H1 (cell line): ENCODE data around the gene HRH1. TPM values are rescaled to one million over a fixed set of nuclear protein-coding genes. Genes with fewer than 3 reads are reported as not detected.
A peak's percentile ranks its signal among the peaks of the same experiment; 100 is the strongest.

ENCODE experiments used
- CTCF ChIA-PET: fragments of 300-600 bp; sonication (Branson Sonifier 250); formaldehyde crosslinking; loops from one replicate; lab custom pipeline; 2021; ENCODE audit not compliant: partially characterized antibody; lab: Charles Lee
- POLR2A ChIA-PET: fragments of 300-600 bp; sonication (Branson Sonifier 250); formaldehyde crosslinking; loops from one replicate; lab custom pipeline; 2021; ENCODE audit warnings: inconsistent platforms; ENCODE audit not compliant: partially characterized antibody; lab: Charles Lee
- DNase-seq, 2 experiments: peaks; one replicate each; pipeline versions ENCODE4 v3.0.0 to v3.0.0-alpha.2; 2010 to 2022; ENCODE audit warnings: low spot score in 2 of 2, low read depth in 1 of 2, mixed read lengths in 1 of 2
- FAIRE-seq: peaks from 2 replicates; lab custom pipeline; 2011; peaks lifted over from hg19 to GRCh38; lab: Jason Lieb, UNC
- H2AFZ ChIP-seq: 2 replicates; pipeline ENCODE4 v1.8.1; 2012; ENCODE audit warnings: low read length, inconsistent platforms
- H2AK5ac ChIP-seq: 2 replicates; pipeline ENCODE4 v1.6.1; 2013; ENCODE audit warnings: low read depth, low read length
- H2BK120ac ChIP-seq: replicated peaks from 2 replicates; pipeline ENCODE3; 2013; ENCODE audit warnings: low read depth, low read length, inconsistent platforms
- H2BK12ac ChIP-seq: 2 replicates; pipeline ENCODE4 v1.6.1; 2013; ENCODE audit warnings: low read depth, low read length
- H2BK15ac ChIP-seq: 2 replicates; pipeline ENCODE4 v1.6.1; 2013; ENCODE audit warnings: low read length
- H2BK20ac ChIP-seq: 2 replicates; pipeline ENCODE4 v1.6.1; 2013; ENCODE audit warnings: low read length
- H2BK5ac ChIP-seq: 2 replicates; pipeline ENCODE4 v1.6.1; 2013; ENCODE audit warnings: low read depth, low read length
- H3K14ac ChIP-seq: 2 replicates; pipeline ENCODE4 v1.6.1; 2013; ENCODE audit warnings: inconsistent platforms; ENCODE audit not compliant: insufficient read length
- H3K18ac ChIP-seq: 2 replicates; pipeline ENCODE4 v1.6.1; 2013; ENCODE audit warnings: low read length; ENCODE audit errors: extremely low read depth
- H3K23ac ChIP-seq: 2 replicates; pipeline ENCODE4 v1.6.1; 2013; ENCODE audit warnings: inconsistent platforms; ENCODE audit not compliant: insufficient read length
- H3K23me2 ChIP-seq: 2 replicates; pipeline ENCODE4 v1.6.1; 2013; ENCODE audit warnings: low read depth, low read length
- H3K27ac ChIP-seq: 2 replicates; pipeline ENCODE4 v1.6.1; 2011; ENCODE audit warnings: low read depth, low read length, inconsistent platforms
- H3K27me3 ChIP-seq, 4 experiments: replicated peaks in 1 of 4; 1 replicate in 1 of 4; 2 replicates in 3 of 4; pipeline versions ENCODE4 v1.6.1 to v1.8.1; 2011 to 2013; ENCODE audit warnings: low read length in 3 of 4, mild to moderate bottlenecking in 3 of 4, inconsistent platforms in 2 of 4, mixed read lengths in 2 of 4, moderate library complexity in 1 of 4; ENCODE audit not compliant: control insufficient read depth in 3 of 4, insufficient read depth in 3 of 4; ENCODE audit errors: extremely low read depth in 1 of 4
- H3K36me3 ChIP-seq, 4 experiments: 2 replicates each; pipeline versions ENCODE4 v1.6.1 to v1.8.1; 2011 to 2013; ENCODE audit warnings: mild to moderate bottlenecking in 4 of 4, low read length in 3 of 4, moderate library complexity in 2 of 4, control low read depth in 1 of 4, inconsistent platforms in 1 of 4; ENCODE audit not compliant: insufficient read depth in 4 of 4, control insufficient read depth in 2 of 4
- H3K4ac ChIP-seq: replicated peaks from 2 replicates; pipeline ENCODE3; 2013; ENCODE audit warnings: low read length, low read depth, mixed read lengths, inconsistent platforms; ENCODE audit not compliant: insufficient read length
- H3K4me1 ChIP-seq, 4 experiments: replicated peaks in 1 of 4; 1 replicate in 1 of 4; 2 replicates in 3 of 4; pipeline versions ENCODE4 v1.6.1 to v1.8.1; 2011 to 2013; ENCODE audit warnings: low read length in 3 of 4, inconsistent platforms in 2 of 4, mixed read lengths in 1 of 4; ENCODE audit not compliant: insufficient read depth in 4 of 4, control insufficient read depth in 3 of 4
- H3K4me2 ChIP-seq, 2 experiments: 2 replicates each; pipeline versions ENCODE4 v1.6.1 to v1.8.1; 2011 to 2013; ENCODE audit warnings: low read depth in 2 of 2, low read length in 2 of 2, control low read depth in 1 of 2, inconsistent platforms in 1 of 2, mild to moderate bottlenecking in 1 of 2; ENCODE audit not compliant: insufficient read depth in 1 of 2
- H3K4me3 ChIP-seq, 4 experiments: fragments of 200-600, 300-600 bp in 1 of 4; sonication (generic), shearing (Covaris generic), sonication (Bioruptor Twin) in 1 of 4; 2 replicates each; pipeline versions ENCODE4 v1.5.1 to v1.8.1; 2011 to 2016; ENCODE audit warnings: low read length in 4 of 4, low read depth in 3 of 4, control low read depth in 2 of 4, inconsistent platforms in 2 of 4, mild to moderate bottlenecking in 2 of 4, mixed read lengths in 1 of 4, moderate library complexity in 1 of 4; ENCODE audit not compliant: insufficient read depth in 2 of 4; ENCODE audit errors: extremely low read depth in 1 of 4
- H3K56ac ChIP-seq: replicated peaks from 2 replicates; pipeline ENCODE3; 2013; ENCODE audit warnings: low read depth, mild to moderate bottlenecking, mixed read lengths, low read length, inconsistent platforms; ENCODE audit not compliant: insufficient read length
- H3K79me1 ChIP-seq: 2 replicates; pipeline ENCODE4 v1.6.1; 2013; ENCODE audit warnings: low read depth, low read length, control low read depth
- H3K79me2 ChIP-seq, 2 experiments: 2 replicates each; pipeline versions ENCODE4 v1.6.1 to v1.8.1; 2012 to 2013; ENCODE audit warnings: low read length in 2 of 2, mild to moderate bottlenecking in 2 of 2, inconsistent platforms in 1 of 2; ENCODE audit not compliant: insufficient read depth in 2 of 2, control insufficient read depth in 1 of 2
- H3K9ac ChIP-seq, 4 experiments: replicated peaks in 1 of 4; 1 replicate in 1 of 4; 2 replicates in 3 of 4; pipeline versions ENCODE4 v1.6.1 to v1.8.1; 2011 to 2013; ENCODE audit warnings: low read depth in 3 of 4, low read length in 3 of 4, control low read depth in 2 of 4, mild to moderate bottlenecking in 2 of 4, moderate library complexity in 2 of 4, inconsistent platforms in 1 of 4; ENCODE audit errors: extremely low read depth in 1 of 4
- H3K9me3 ChIP-seq, 2 experiments: 2 replicates each; pipeline versions ENCODE4 v1.6.1 to v1.8.1; 2012 to 2013; ENCODE audit warnings: mild to moderate bottlenecking in 2 of 2, moderate library complexity in 2 of 2, control low read depth in 1 of 2, inconsistent platforms in 1 of 2, low read depth in 1 of 2, low read length in 1 of 2, mixed read lengths in 1 of 2; ENCODE audit not compliant: insufficient read depth in 2 of 2
- H4K20me1 ChIP-seq, 2 experiments: replicated peaks in 1 of 2; 2 replicates each; pipeline versions ENCODE3 to v1.8.1; 2011 to 2013; ENCODE audit warnings: inconsistent platforms in 2 of 2, low read length in 2 of 2, mild to moderate bottlenecking in 1 of 2; ENCODE audit not compliant: insufficient read depth in 2 of 2, control insufficient read depth in 1 of 2
- H4K5ac ChIP-seq: 2 replicates; pipeline ENCODE4 v1.6.1; 2013; ENCODE audit warnings: low read length, low read depth, mixed read lengths, inconsistent platforms; ENCODE audit not compliant: insufficient read length
- H4K8ac ChIP-seq: 2 replicates; pipeline ENCODE4 v1.8.0; 2013; ENCODE audit warnings: mild to moderate bottlenecking, moderate library complexity, low read length, inconsistent platforms; ENCODE audit not compliant: insufficient read depth; ENCODE audit errors: extremely low read depth
- H4K91ac ChIP-seq: replicated peaks from 2 replicates; pipeline ENCODE3; 2013; ENCODE audit warnings: low read length, mixed read lengths, inconsistent platforms; ENCODE audit not compliant: insufficient read length
- BCL11A ChIP-seq, 2 experiments: IDR thresholded peaks; one replicate each; pipeline ENCODE4 v1.6.1; 2011; ENCODE audit warnings: low read depth in 2 of 2, low read length in 2 of 2, mild to moderate bottlenecking in 2 of 2
- JUND ChIP-seq: IDR thresholded peaks from 2 replicates; pipeline ENCODE4 v1.6.1; 2011; ENCODE audit warnings: mild to moderate bottlenecking, improper control_type of control experiment, low read length
- PHF8 ChIP-seq: fragments of 200-600 bp; sonication (generic); conservative IDR thresholded peaks from 2 replicates; pipeline ENCODE4 v1.7.1; 2012; ENCODE audit warnings: low read depth, mild to moderate bottlenecking, inconsistent platforms, low read length, moderate library complexity
- POU5F1 ChIP-seq: IDR thresholded peaks from 2 replicates; pipeline ENCODE4 v1.6.1; 2011; ENCODE audit warnings: low read depth, mild to moderate bottlenecking, low read length, moderate library complexity
- RFX5 ChIP-seq: IDR thresholded peaks from 2 replicates; pipeline ENCODE4 v1.6.1; 2011; ENCODE audit warnings: low read depth, low read length, improper control_type of control experiment, borderline replicate concordance
- WGBS, 2 experiments: shearing (Covaris generic) in 1 of 2; methylation state at CpG; one replicate each; pipeline versions ENCODE4 v1.1.6 to v1.1.7; 2013 to 2015; ENCODE audit warnings: low lambda C conversion rate in 2 of 2, mixed read lengths in 2 of 2, inconsistent platforms in 1 of 2, low coverage in 1 of 2, missing lambda C conversion rate in 1 of 2; ENCODE audit not compliant: insufficient replicate concordance in 2 of 2, insufficient coverage in 1 of 2, insufficient read length in 1 of 2; ENCODE audit errors: extremely low coverage in 1 of 2, missing lambda C conversion rate in 1 of 2; 5-methylcytosine and 5-hydroxymethylcytosine counted together
- polyA plus RNA-seq, 7 experiments: library from polyadenylated mRNA; depleted of rRNA in 3 of 7; stranded (reverse) in 5 of 7; unstranded in 2 of 7; fragments of >200 nt in 5 of 7; fragments of 200-250 nt in 2 of 7; gene quantifications; 1 replicate in 5 of 7; 2 replicates in 1 of 7; 4 replicates in 1 of 7; pipeline versions ENCODE4 v1.2.1 to v1.2.3, GENCODE V29; 2011 to 2013; ENCODE audit warnings: missing spikeins in 2 of 7, mixed read lengths in 2 of 7
- total RNA-seq: library from RNA; stranded (reverse); fragmentation: NEBNext Ultra II Directional; extraction: Animal tissue kit (Norgen Biotek cat#: 25700); gene quantifications from 2 replicates; pipeline ENCODE4 v1.2.1, GENCODE V29; 2021
- TF ChIP-seq, protein P1 (sequence below): IDR thresholded peaks from 2 replicates; pipeline ENCODE4 v1.6.1; 2011; ENCODE audit warnings: low read length, improper control_type of control experiment

Gene HRH1
- total and polyA plus RNA-seq, 2 of the 8 experiments (the other 6 are each of a cell fraction or from before 2014, with no cell fraction given), result 0.11 TPM; not detected in 1

DNA sequence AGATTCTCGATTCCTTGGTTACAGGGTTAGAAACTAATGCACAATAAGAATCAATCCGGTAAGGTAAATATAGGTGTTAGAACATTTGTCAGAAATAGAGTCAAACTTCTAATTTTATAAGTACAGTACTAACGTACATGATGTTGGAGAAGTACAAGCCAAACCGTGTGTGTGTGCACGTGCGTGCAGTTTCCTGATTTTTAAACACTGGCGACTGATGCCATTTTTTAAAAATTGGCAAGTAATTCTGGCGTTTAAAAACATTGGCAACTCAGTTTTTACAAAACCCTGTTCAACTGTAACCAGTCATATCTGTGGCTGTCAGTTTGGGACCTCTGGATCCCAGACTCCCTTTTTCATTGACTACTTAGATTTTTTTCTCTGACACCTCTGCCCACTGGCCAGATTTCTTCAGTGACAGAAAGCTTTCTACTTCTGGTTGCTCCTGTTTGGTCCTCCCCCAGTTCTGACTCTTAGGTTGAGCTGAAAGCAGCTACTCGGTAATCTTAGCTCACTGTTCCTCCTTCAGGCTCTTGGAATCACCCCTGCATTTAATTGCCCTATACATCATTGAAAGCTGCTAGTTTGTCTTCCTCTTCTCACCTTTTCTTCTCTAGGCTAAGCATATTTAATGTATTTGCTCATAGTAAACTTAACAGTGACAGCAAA is 118.7 kb downstream of the HRH1 start:
- FAIRE-seq, result no peak
- ChIA-PET POLR2A (interaction anchor here (0.5 to 2.7 kb wide), 16 partner anchors 9 to 928 kb away, joined by 3 to 13 read pairs (median 4); no protein-coding TSS in a partner anchor), CTCF (interaction anchor here (1.2 to 1.3 kb wide), 2 partner anchors 36 to 64 kb away, joined by 3 to 4 read pairs; no protein-coding TSS in a partner anchor)
- peaks cover 0 to 9% (median 5%) of the 10 kb centered on the region in 4 experiments; a peak in 4 of 7 replicates for H3K4me1 ChIP-seq
- no peak overlapping the region for H3K56ac ChIP-seq
- peak overlapping the region; percentile 91; the same call in 1 of the 2 replicates for H2AFZ ChIP-seq
- no peaks in the 10 kb centered on the region for H3K36me3 ChIP-seq
- DNase-seq, result no peak
- H3K27me3 ChIP-seq, result no peaks in the 10 kb centered on the region
- peaks cover 3 to 17% of the 10 kb centered on the region in 2 experiments for H3K79me2 ChIP-seq
- H2BK15ac ChIP-seq, result no peak overlapping the region
- peak overlapping the region; percentile 95 to 97 (median 96) for H3K9ac ChIP-seq
- H3K23me2 ChIP-seq, result peaks cover 3% of the 10 kb centered on the region; the same call in 1 of the 2 replicates
- no peak overlapping the region for H3K18ac ChIP-seq
- H2BK12ac ChIP-seq, result no peak overlapping the region
- no peak overlapping the region for H3K23ac ChIP-seq
- H3K27ac ChIP-seq, result peak overlapping the region; percentile 95; the same call in 1 of the 2 replicates
- H3K4me2 ChIP-seq, result peak overlapping the region; percentile 58 to 67
- no peak overlapping the region for H2AK5ac ChIP-seq
- H3K79me1 ChIP-seq, result peaks cover 9% of the 10 kb centered on the region
- TF ChIP-seq JUND (no peak), RFX5 (no peak), BCL11A (IDR thresholded peaks at IDR 0.05; ENCODE audit: low read depth in 2 of 2, low read length in 2 of 2) (no peak), POU5F1 (no peak), PHF8 (no peak)
- TF ChIP-seq, protein P1, sequence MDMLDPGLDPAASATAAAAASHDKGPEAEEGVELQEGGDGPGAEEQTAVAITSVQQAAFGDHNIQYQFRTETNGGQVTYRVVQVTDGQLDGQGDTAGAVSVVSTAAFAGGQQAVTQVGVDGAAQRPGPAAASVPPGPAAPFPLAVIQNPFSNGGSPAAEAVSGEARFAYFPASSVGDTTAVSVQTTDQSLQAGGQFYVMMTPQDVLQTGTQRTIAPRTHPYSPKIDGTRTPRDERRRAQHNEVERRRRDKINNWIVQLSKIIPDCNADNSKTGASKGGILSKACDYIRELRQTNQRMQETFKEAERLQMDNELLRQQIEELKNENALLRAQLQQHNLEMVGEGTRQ, result no peak
- WGBS, 2 experiments, result 23% methylated on average over 9 of the region's 9 CpGs; no CpG with 5 or more reads in 1 of the 2 experiments
- H3K4me3 ChIP-seq, result peak overlapping the region; percentile 89 to 99 (median 98)
- H4K20me1 ChIP-seq, result no peaks in the 10 kb centered on the region
- no peak overlapping the region for H4K91ac ChIP-seq
- H4K8ac ChIP-seq, result no peak overlapping the region
- no peak overlapping the region for H3K14ac ChIP-seq
- H4K5ac ChIP-seq, result no peak overlapping the region
- no peak overlapping the region; the same call in 1 of the 2 replicates for H2BK5ac ChIP-seq
- no peak overlapping the region for H2BK20ac ChIP-seq
- no peaks in the 10 kb centered on the region for H3K9me3 ChIP-seq
- H3K4ac ChIP-seq, result no peak overlapping the region
- H2BK120ac ChIP-seq, result no peak overlapping the region
